Lower leg skin (tissue), 4 donors: ENCODE data around the gene PHETA1. TPM values are rescaled to one million over a fixed set of nuclear protein-coding genes. Genes with fewer than 3 reads are reported as not detected.
"Not testable (repeated sequence)": the region's sequence is repeated elsewhere in the genome, so short reads cannot be mapped to it uniquely, and the experiment has no call there.

Experiments
- DNase-seq, 2 donors: peaks; one replicate each; pipeline ENCODE4 v3.0.0-alpha.2; 2019; ENCODE audit warnings: low spot score in 2 of 2
- H3K4me3 ChIP-seq: fragments of 200-600 bp; sonication (generic); 2 replicates; pipeline ENCODE4 v1.5.1; 2017; ENCODE audit warnings: mild to moderate bottlenecking, low read depth; ENCODE audit not compliant: poor library complexity, severe bottlenecking
- POLR2A ChIP-seq, 2 donors: fragments of 450-650 bp; IDR thresholded peaks; one replicate each; pipeline ENCODE4 v1.6.1; 2016 to 2017; ENCODE audit warnings: antibody characterized with exemption in 2 of 2, mild to moderate bottlenecking in 1 of 2, moderate library complexity in 1 of 2
- WGBS, 2 donors: methylation state at CpG; one replicate each; pipeline ENCODE4 v1.1.5; 2018; 5-methylcytosine and 5-hydroxymethylcytosine counted together
- intact Hi-C: fragments of 100-400 bp; cut with DNase I; formaldehyde crosslinking; loops from one replicate; pipeline ENCODE4 v1.15.0; 2023; ENCODE audit warnings: low total_unique reads
- total RNA-seq, 4 donors: library from RNA; depleted of rRNA; stranded (reverse); fragments of >200 nt; gene quantifications; one replicate each; pipeline ENCODE4 v1.1.0, GENCODE V29; 2016
- TF ChIP-seq, protein P1 (sequence below), 3 donors: fragments of 450-650 bp; IDR thresholded peaks; one replicate each; pipeline ENCODE4 v1.5.1; 2016; ENCODE audit warnings: antibody characterized with exemption in 3 of 3, mild to moderate bottlenecking in 3 of 3, moderate library complexity in 2 of 3

The PHETA1 gene
- total RNA-seq, 4 donors from 2014 or later, result 18.6 to 37.3 (median 25.1) TPM

GRCh38 chr12:111338096-111338495 is 30.8 kb downstream of the PHETA1 start:
- TF ChIP-seq, protein P1, sequence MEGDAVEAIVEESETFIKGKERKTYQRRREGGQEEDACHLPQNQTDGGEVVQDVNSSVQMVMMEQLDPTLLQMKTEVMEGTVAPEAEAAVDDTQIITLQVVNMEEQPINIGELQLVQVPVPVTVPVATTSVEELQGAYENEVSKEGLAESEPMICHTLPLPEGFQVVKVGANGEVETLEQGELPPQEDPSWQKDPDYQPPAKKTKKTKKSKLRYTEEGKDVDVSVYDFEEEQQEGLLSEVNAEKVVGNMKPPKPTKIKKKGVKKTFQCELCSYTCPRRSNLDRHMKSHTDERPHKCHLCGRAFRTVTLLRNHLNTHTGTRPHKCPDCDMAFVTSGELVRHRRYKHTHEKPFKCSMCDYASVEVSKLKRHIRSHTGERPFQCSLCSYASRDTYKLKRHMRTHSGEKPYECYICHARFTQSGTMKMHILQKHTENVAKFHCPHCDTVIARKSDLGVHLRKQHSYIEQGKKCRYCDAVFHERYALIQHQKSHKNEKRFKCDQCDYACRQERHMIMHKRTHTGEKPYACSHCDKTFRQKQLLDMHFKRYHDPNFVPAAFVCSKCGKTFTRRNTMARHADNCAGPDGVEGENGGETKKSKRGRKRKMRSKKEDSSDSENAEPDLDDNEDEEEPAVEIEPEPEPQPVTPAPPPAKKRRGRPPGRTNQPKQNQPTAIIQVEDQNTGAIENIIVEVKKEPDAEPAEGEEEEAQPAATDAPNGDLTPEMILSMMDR (IDR thresholded peaks at IDR 0.05), result no peak
- TF ChIP-seq POLR2A (IDR thresholded peaks at IDR 0.05), result no peak

GRCh38 chr12:111337371-111337770 is 31.5 kb downstream of the PHETA1 start:
- TF ChIP-seq POLR2A (IDR thresholded peaks at IDR 0.05), result no peak
- TF ChIP-seq, protein P1 (IDR thresholded peaks at IDR 0.05), result no peak
- intact Hi-C loops, result no loop called here
- DNase-seq, result no peak
- no peak overlapping the region for H3K4me3 ChIP-seq
- WGBS, 2 donors, result 82 to 85% methylated on average over 5 of the region's 5 CpGs

More at GRCh38 chr12:111338096-111338495, 30.8 kb downstream of the PHETA1 start:
- H3K4me3 ChIP-seq, result no peak overlapping the region
- WGBS, 2 donors, result 79% methylated on average over 12 of the region's 12 CpGs
- DNase-seq, result no peak
- intact Hi-C loops, result no loop called here

DNA sequence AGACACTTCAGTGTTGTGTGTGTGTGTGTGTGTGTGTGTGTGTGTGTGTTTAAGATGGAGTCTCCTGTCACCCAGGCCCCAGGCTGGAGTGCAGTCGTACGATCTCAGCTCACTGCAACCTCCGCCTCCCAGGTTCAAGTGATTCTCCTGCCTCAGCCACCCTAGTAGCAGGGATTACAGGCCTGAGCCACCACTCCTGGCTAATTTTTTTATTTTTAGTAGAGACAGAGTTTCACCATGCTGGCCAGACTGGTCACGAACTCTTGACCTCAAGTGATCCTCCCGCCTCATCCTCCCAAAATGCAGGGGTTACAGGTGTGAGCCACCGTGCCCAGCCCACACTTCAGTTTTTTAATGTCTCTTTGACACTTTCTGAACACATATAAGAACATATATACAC is 32.5 kb downstream of the PHETA1 start:
- WGBS, 2 donors, result 75 to 90% methylated on average over 6 of the region's 6 CpGs
- intact Hi-C loops, result not testable (repeated sequence)

DNA sequence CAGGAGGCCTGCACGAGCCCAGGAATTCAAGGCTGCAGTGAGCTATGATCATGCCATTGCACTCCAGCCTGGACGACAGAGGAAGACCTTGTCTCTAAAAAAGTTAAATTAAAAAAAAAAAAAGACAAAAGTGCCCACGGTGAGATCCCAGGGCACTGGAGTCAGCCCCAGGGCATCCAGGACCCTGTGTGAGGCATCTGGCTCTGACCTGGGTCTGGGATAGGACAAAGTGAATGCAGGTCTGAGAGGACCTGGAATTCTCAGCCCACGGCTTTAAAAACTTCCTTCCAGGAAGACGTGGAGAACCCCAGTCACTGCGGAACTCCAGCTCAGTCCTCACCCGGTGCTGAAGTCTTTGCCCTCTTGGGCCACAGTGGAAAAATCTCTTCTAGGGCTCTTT is 33.1 kb downstream of the PHETA1 start:
- no peak for DNase-seq
- intact Hi-C loops, result no loop called here
- TF ChIP-seq POLR2A (IDR thresholded peaks at IDR 0.05), result no peak
- TF ChIP-seq, protein P1 (IDR thresholded peaks at IDR 0.05), result no peak
- no peak overlapping the region for H3K4me3 ChIP-seq
- 68 to 79% methylated on average over 7 of the region's 7 CpGs for WGBS, 2 donors

More for the DNA sequence above, 32.5 kb downstream of the PHETA1 start:
- H3K4me3 ChIP-seq, DNase-seq: not testable (repeated sequence)

- H3K4me3 ChIP-seq, intact Hi-C loops, DNase-seq: not testable (repeated sequence)
- WGBS, 2 donors, result 87 to 90% methylated on average over 10 of the region's 10 CpGs
Observed at GRCh38 chr12:111335301-111335700, 33.6 kb downstream of the PHETA1 start.

GRCh38 chr12:111334393-111334915 is 34.4 kb downstream of the PHETA1 start:
- intact Hi-C loops, result no loop called here
- 91 to 93% methylated on average over 7 to 11 of the region's 11 CpGs for WGBS, 2 donors

More at GRCh38 chr12:111334393-111334915, 34.4 kb downstream of the PHETA1 start:
- TF ChIP-seq, protein P1 (IDR thresholded peaks at IDR 0.05), result no peak
- TF ChIP-seq POLR2A (IDR thresholded peaks at IDR 0.05), result no peak
- no peak overlapping the region for H3K4me3 ChIP-seq
- no peak for DNase-seq
